Measurements from ENCODE around the gene RNF114.

RNF114 gene

GRCh38 chr20:49983123-49983847 is 47.1 kb downstream of the RNF114 start:
- Histone ChIP-seq H3K27ac (peak overlapping the region; percentile 18), H3K27me3 (replicated peaks) (no peaks in the 10 kb centered on the region), H3K36me3 (replicated peaks) (peaks cover 18% of the 10 kb centered on the region), H3K4me3 (ENCODE audit: low read depth, low read length) (peak overlapping the region; percentile 97)
- no peak for TF ChIP-seq CTCF (IDR thresholded peaks at IDR 0.05; ENCODE audit: low read depth, low read length, missing control alignments)
- in situ Hi-C loops (cut with HindIII; ENCODE audit: low pct_ligation_motif_present, low sequenced_read_pairs): no loop called here
- no peak for DNase-seq

- Histone ChIP-seq H3K27ac (no peak overlapping the region), H3K4me3 (ENCODE audit: low read depth, low read length) (peak overlapping the region; percentile 97), H3K27me3 (replicated peaks) (no peaks in the 10 kb centered on the region), H3K36me3 (replicated peaks) (peaks cover 20% of the 10 kb centered on the region)
- in situ Hi-C loops (cut with HindIII; ENCODE audit: low pct_ligation_motif_present, low sequenced_read_pairs): no loop called here
- no peak for TF ChIP-seq CTCF (IDR thresholded peaks at IDR 0.05; ENCODE audit: low read depth, low read length, missing control alignments)
- no peak for DNase-seq
Measured at GRCh38 chr20:49983848-49984408, 47.7 kb downstream of the RNF114 start.

- DNase-seq: no peak
- Histone ChIP-seq H3K27ac (no peak overlapping the region), H3K36me3 (replicated peaks) (peaks cover 22% of the 10 kb centered on the region), H3K27me3 (replicated peaks) (no peaks in the 10 kb centered on the region), H3K4me3 (ENCODE audit: low read depth, low read length) (peak overlapping the region; percentile 97)
- in situ Hi-C loops (cut with HindIII; ENCODE audit: low pct_ligation_motif_present, low sequenced_read_pairs): no loop called here
- no peak for TF ChIP-seq CTCF (IDR thresholded peaks at IDR 0.05; ENCODE audit: low read depth, low read length, missing control alignments)
Measured at GRCh38 chr20:49984426-49985153, 48.4 kb downstream of the RNF114 start.

GRCh38 chr20:49985157-49985556 is 49.0 kb downstream of the RNF114 start:
- no peak for TF ChIP-seq CTCF (IDR thresholded peaks at IDR 0.05; ENCODE audit: low read depth, low read length, missing control alignments)
- H3K27ac ChIP-seq: no peak overlapping the region
- no peak for DNase-seq
- no peaks in the 10 kb centered on the region for H3K27me3 ChIP-seq (replicated peaks)
- peak overlapping the region; percentile 97 for H3K4me3 ChIP-seq (ENCODE audit: low read depth, low read length)
- peaks cover 22% of the 10 kb centered on the region for H3K36me3 ChIP-seq (replicated peaks)
- in situ Hi-C loops (cut with HindIII; ENCODE audit: low pct_ligation_motif_present, low sequenced_read_pairs): no loop called here

- in situ Hi-C loops (cut with HindIII; ENCODE audit: low pct_ligation_motif_present, low sequenced_read_pairs): no loop called here
- DNase-seq: no peak
- Histone ChIP-seq H3K27me3 (replicated peaks) (no peaks in the 10 kb centered on the region), H3K27ac (no peak overlapping the region), H3K4me3 (ENCODE audit: low read depth, low read length) (peak overlapping the region; percentile 97), H3K36me3 (replicated peaks) (peaks cover 22% of the 10 kb centered on the region)
- TF ChIP-seq CTCF (IDR thresholded peaks at IDR 0.05; ENCODE audit: low read depth, low read length, missing control alignments): no peak
Measured at GRCh38 chr20:49985617-49986016, 49.4 kb downstream of the RNF114 start.
